Colonic mucosa (tissue), 4 donors: ENCODE data around the gene ZFPM1. TPM values are rescaled to one million over a fixed set of nuclear protein-coding genes. Genes with fewer than 3 reads are reported as not detected.

ENCODE experiments used
- DNase-seq: peaks from one replicate; pipeline ENCODE4 v3.0.0-alpha.2; 2020
- H3K27ac ChIP-seq: fragments of 200-600 bp; one replicate; pipeline ENCODE4 v1.8.0; 2021
- H3K27me3 ChIP-seq: fragments of 200-600 bp; one replicate; pipeline ENCODE4 v1.8.0; 2021
- H3K36me3 ChIP-seq: fragments of 200-600 bp; one replicate; pipeline ENCODE4 v1.8.0; 2021
- H3K4me1 ChIP-seq: fragments of 200-600 bp; one replicate; pipeline ENCODE4 v1.8.0; 2021; ENCODE audit warnings: mild to moderate bottlenecking
- H3K4me3 ChIP-seq: fragments of 200-600 bp; one replicate; pipeline ENCODE4 v1.8.0; 2021
- H3K9ac ChIP-seq, 2 donors: one replicate each; pipeline ENCODE4 v1.7.0; 2013; ENCODE audit warnings: control low read depth in 2 of 2, low read depth in 2 of 2, low read length in 2 of 2
- H3K9me3 ChIP-seq: fragments of 200-600 bp; one replicate; pipeline ENCODE4 v1.8.0; 2021
- CTCF ChIP-seq: fragments of 200-600 bp; IDR thresholded peaks from one replicate; pipeline ENCODE4 v1.8.0; 2022; ENCODE audit warnings: antibody characterized with exemption, mild to moderate bottlenecking
- intact Hi-C: fragments of 100-400 bp; cut with DNase I; formaldehyde crosslinking; loops from one replicate; pipeline ENCODE4 v1.14.1; 2022
- total RNA-seq, 2 donors: library from RNA; stranded (reverse); fragmentation: NEBNext Ultra II Directional in 1 of 2; extraction: Animal tissue kit (Norgen Biotek cat#: 25700) in 1 of 2; gene quantifications; one replicate each; pipeline ENCODE4 v1.2.1, GENCODE V29; 2021
- donor health status: healthy.
- donor health status: DM: no; HTN: no; CAD: no.
- donor health status: DM: no; HTN: no; CAD: no.

ZFPM1 gene
- total RNA-seq, 2 donors from 2014 or later: 6.6 to 12.5 TPM

- no peak for DNase-seq
- no peak overlapping the region for H3K27ac ChIP-seq
- no peak overlapping the region for H3K4me3 ChIP-seq
- intact Hi-C loops: no loop called here
- no peaks in the 10 kb centered on the region for H3K9me3 ChIP-seq
- no peaks in the 10 kb centered on the region for H3K4me1 ChIP-seq
- no peaks in the 10 kb centered on the region for H3K36me3 ChIP-seq
- H3K27me3 ChIP-seq: no peaks in the 10 kb centered on the region
- no peak overlapping the region for H3K9ac ChIP-seq
- TF ChIP-seq CTCF: no peak
These were observed 37.7 kb upstream of the ZFPM1 start for GRCh38 chr16:88415381-88415705.

- Histone ChIP-seq H3K36me3 (no peaks in the 10 kb centered on the region), H3K27ac (no peak overlapping the region), H3K9ac (no peak overlapping the region), H3K4me3 (no peak overlapping the region), H3K9me3 (no peaks in the 10 kb centered on the region), H3K4me1 (no peaks in the 10 kb centered on the region), H3K27me3 (no peaks in the 10 kb centered on the region)
- intact Hi-C loops: no loop called here
- no peak for DNase-seq
- TF ChIP-seq CTCF: no peak
These were observed 37.3 kb upstream of the ZFPM1 start for GRCh38 chr16:88415713-88416323.

GRCh38 chr16:88416686-88417085, 36.4 kb upstream of the ZFPM1 start:
- Histone ChIP-seq H3K36me3 (no peaks in the 10 kb centered on the region), H3K27ac (no peak overlapping the region), H3K27me3 (no peaks in the 10 kb centered on the region), H3K9ac (no peak overlapping the region), H3K4me3 (no peak overlapping the region), H3K9me3 (no peaks in the 10 kb centered on the region), H3K4me1 (no peaks in the 10 kb centered on the region)
- no peak for DNase-seq
- intact Hi-C loops: no loop called here
- TF ChIP-seq CTCF: no peak

GRCh38 chr16:88417684-88418476, 35.2 kb upstream of the ZFPM1 start:
- H3K27ac ChIP-seq: no peak overlapping the region
- H3K4me1 ChIP-seq: no peaks in the 10 kb centered on the region
- no peak overlapping the region for H3K4me3 ChIP-seq
- no peak overlapping the region for H3K9ac ChIP-seq
- H3K9me3 ChIP-seq: no peaks in the 10 kb centered on the region
- no peak for DNase-seq
- no peaks in the 10 kb centered on the region for H3K36me3 ChIP-seq
- intact Hi-C loops: no loop called here
- H3K27me3 ChIP-seq: no peaks in the 10 kb centered on the region
- no peak for TF ChIP-seq CTCF

GRCh38 chr16:88418869-88419268, 34.2 kb upstream of the ZFPM1 start:
- H3K27me3 ChIP-seq: no peaks in the 10 kb centered on the region
- no peak overlapping the region for H3K4me3 ChIP-seq
- H3K36me3 ChIP-seq: no peaks in the 10 kb centered on the region
- intact Hi-C loops: no loop called here
- TF ChIP-seq CTCF: no peak
- no peaks in the 10 kb centered on the region for H3K4me1 ChIP-seq
- no peak for DNase-seq
- no peak overlapping the region for H3K27ac ChIP-seq
- H3K9ac ChIP-seq: no peak overlapping the region
- H3K9me3 ChIP-seq: no peaks in the 10 kb centered on the region
